CD4-positive, CD25-positive, alpha-beta regulatory T cell (primary cell): ENCODE results near the gene CNTNAP2. TPM values are rescaled to one million over a fixed set of nuclear protein-coding genes. Genes with fewer than 3 reads are reported as not detected.

Source experiments
- ATAC-seq, 2 donors: fragments of 150-1000 bp; cut with Tn5 transposase; one replicate each; pipeline ENCODE4 v1.10.0; 2021; ENCODE audit warnings: low read depth in 2 of 2, moderate number of reproducible peaks in 2 of 2, moderate library complexity in 1 of 2
- DNase-seq, 3 donors: peaks; one replicate each; pipeline versions ENCODE4 v3.0.0 to v3.0.0-alpha.2; 2012 to 2022; ENCODE audit warnings: mixed read lengths in 1 of 3
- H3K27ac ChIP-seq: one replicate; pipeline ENCODE4 v1.7.0; 2013; ENCODE audit warnings: mild to moderate bottlenecking, low read length; ENCODE audit not compliant: insufficient read depth, poor library complexity, severe bottlenecking
- H3K27me3 ChIP-seq: one replicate; pipeline ENCODE4 v1.7.0; 2013; ENCODE audit warnings: low read length; ENCODE audit not compliant: control insufficient read depth, insufficient read depth
- H3K36me3 ChIP-seq: one replicate; pipeline ENCODE4 v1.7.0; 2013; ENCODE audit warnings: mild to moderate bottlenecking, low read length, moderate library complexity; ENCODE audit not compliant: control insufficient read depth, insufficient read depth
- H3K4me1 ChIP-seq: 2 replicates; pipeline ENCODE4 v1.7.0; 2013; ENCODE audit warnings: mild to moderate bottlenecking, low read length; ENCODE audit not compliant: insufficient read depth, control insufficient read depth, poor library complexity, severe bottlenecking
- H3K4me3 ChIP-seq: one replicate; pipeline ENCODE4 v1.7.0; 2013; ENCODE audit warnings: low read depth, mild to moderate bottlenecking, low read length, moderate library complexity
- H3K9me3 ChIP-seq, 2 experiments: 1 replicate in 1 of 2; 2 replicates in 1 of 2; pipeline ENCODE4 v1.7.0; 2013; ENCODE audit warnings: low read length in 2 of 2, mild to moderate bottlenecking in 1 of 2, moderate library complexity in 1 of 2; ENCODE audit not compliant: control insufficient read depth in 2 of 2
- H3K27ac Mint-ChIP-seq, 3 donors: one replicate each; pipeline ENCODE4 v1.8.0; 2020 to 2022; ENCODE audit warnings: mild to moderate bottlenecking in 3 of 3, mixed read lengths in 3 of 3, moderate library complexity in 2 of 3
- H3K27me3 Mint-ChIP-seq: one replicate; pipeline ENCODE4 v1.8.0; 2022; ENCODE audit warnings: mild to moderate bottlenecking, mixed read lengths
- H3K36me3 Mint-ChIP-seq: one replicate; pipeline ENCODE4 v1.8.0; 2020; ENCODE audit warnings: mixed read lengths
- H3K4me1 Mint-ChIP-seq, 4 donors: one replicate each; pipeline ENCODE4 v1.8.0; 2020 to 2022; ENCODE audit warnings: mixed read lengths in 4 of 4, mild to moderate bottlenecking in 1 of 4
- H3K4me3 Mint-ChIP-seq, 4 donors: one replicate each; pipeline ENCODE4 v1.8.0; 2020 to 2022; ENCODE audit warnings: mild to moderate bottlenecking in 4 of 4, mixed read lengths in 4 of 4, moderate library complexity in 3 of 4
- H3K9me3 Mint-ChIP-seq, 7 donors: one replicate each; pipeline ENCODE4 v1.8.0; 2020 to 2022; ENCODE audit warnings: mixed read lengths in 7 of 7, mild to moderate bottlenecking in 3 of 7, moderate library complexity in 2 of 7
- polyA plus RNA-seq, 4 donors: library from polyadenylated mRNA; unstranded; fragments of 300-500 nt; fragmentation: Illumina TruSeq; gene quantifications; one replicate each; pipeline ENCODE4 v1.2.3, GENCODE V29; 2021
- total RNA-seq: library from RNA; stranded (reverse); gene quantifications from one replicate; pipeline ENCODE4 v1.2.3, GENCODE V29; 2022

Gene CNTNAP2
- total and polyA plus RNA-seq, 5 donors from 2014 or later: 0.02 to 0.15 TPM; not detected in 3

DNA sequence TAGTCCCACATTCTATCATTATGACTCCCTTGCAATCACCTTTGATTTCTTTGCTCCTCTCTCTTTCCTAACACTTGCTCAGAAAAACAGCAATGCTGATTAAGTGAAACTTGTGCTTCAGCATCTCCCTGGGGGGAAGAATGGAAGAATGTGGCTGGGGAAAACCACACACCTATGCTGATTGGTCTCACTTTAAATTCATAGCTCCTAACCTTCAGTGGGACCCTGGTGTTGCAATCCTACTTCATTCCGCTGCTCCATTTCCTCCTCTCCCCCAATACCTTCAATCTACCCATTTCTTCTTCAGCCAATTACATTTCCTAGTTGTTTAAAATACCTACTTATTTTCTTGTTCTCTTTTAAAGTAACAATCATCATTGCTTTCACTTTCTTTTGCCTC lies 1307.3 kb downstream of the CNTNAP2 start:
- Mint-ChIP-seq H3K27me3 (no peaks in the 10 kb centered on the region), H3K4me1 (no peaks in the 10 kb centered on the region), H3K36me3 (no peaks in the 10 kb centered on the region), H3K4me3 (no peak overlapping the region), H3K9me3 (peaks cover 0 to 10% (median 3%) of the 10 kb centered on the region in 7 donors), H3K27ac (no peak overlapping the region)
- Histone ChIP-seq H3K4me1 (no peaks in the 10 kb centered on the region), H3K27ac (no peak overlapping the region), H3K4me3 (no peak overlapping the region), H3K36me3 (no peaks in the 10 kb centered on the region), H3K9me3 (peaks cover 0 to 3% of the 10 kb centered on the region in 2 experiments), H3K27me3 (no peaks in the 10 kb centered on the region)
- DNase-seq (no peak), ATAC-seq (no peak)

DNA sequence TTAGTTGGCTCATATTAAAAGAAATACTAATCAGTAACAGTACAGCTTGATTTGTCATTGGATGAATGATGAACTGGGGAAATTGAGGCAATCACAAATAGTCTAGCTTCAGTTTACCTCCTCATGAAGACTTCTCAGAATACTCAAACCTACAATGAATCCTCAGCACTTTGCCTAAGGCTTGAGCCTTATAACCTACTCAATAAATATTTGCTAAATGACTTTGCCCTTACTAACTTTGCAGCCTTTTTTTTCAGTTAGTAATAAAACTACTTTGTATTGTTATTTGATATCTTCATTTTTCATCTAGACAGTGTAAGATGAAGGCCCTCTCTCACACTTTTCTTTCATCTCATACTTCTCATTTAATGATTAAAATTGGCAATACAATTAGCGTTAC lies 1311.5 kb downstream of the CNTNAP2 start:
- no peaks in the 10 kb centered on the region for H3K27me3 ChIP-seq
- Mint-ChIP-seq H3K36me3 (no peaks in the 10 kb centered on the region), H3K4me1 (no peaks in the 10 kb centered on the region), H3K4me3 (no peak overlapping the region), H3K9me3 (peaks cover 4 to 38% (median 9%) of the 10 kb centered on the region in 7 donors), H3K27me3 (no peaks in the 10 kb centered on the region), H3K27ac (no peak overlapping the region)
- no peak overlapping the region for H3K27ac ChIP-seq
- no peaks in the 10 kb centered on the region for H3K4me1 ChIP-seq
- no peak for ATAC-seq
- DNase-seq: no peak
- H3K36me3 ChIP-seq: no peaks in the 10 kb centered on the region
- no peak overlapping the region for H3K4me3 ChIP-seq
- peaks cover 0 to 8% of the 10 kb centered on the region in 2 experiments for H3K9me3 ChIP-seq

- Histone ChIP-seq H3K4me1 (no peaks in the 10 kb centered on the region), H3K27ac (no peak overlapping the region), H3K4me3 (no peak overlapping the region), H3K9me3 (peaks cover 0 to 9% of the 10 kb centered on the region in 2 experiments), H3K27me3 (no peaks in the 10 kb centered on the region), H3K36me3 (no peaks in the 10 kb centered on the region)
- Mint-ChIP-seq H3K4me3 (no peak overlapping the region), H3K4me1 (no peaks in the 10 kb centered on the region), H3K36me3 (no peaks in the 10 kb centered on the region), H3K27ac (no peak overlapping the region), H3K27me3 (no peaks in the 10 kb centered on the region), H3K9me3 (peaks cover 5 to 45% (median 9%) of the 10 kb centered on the region in 7 donors)
- ATAC-seq (no peak), DNase-seq (no peak)
These were observed 1313.4 kb downstream of the CNTNAP2 start for GRCh38 chr7:147429961-147430360.

DNA sequence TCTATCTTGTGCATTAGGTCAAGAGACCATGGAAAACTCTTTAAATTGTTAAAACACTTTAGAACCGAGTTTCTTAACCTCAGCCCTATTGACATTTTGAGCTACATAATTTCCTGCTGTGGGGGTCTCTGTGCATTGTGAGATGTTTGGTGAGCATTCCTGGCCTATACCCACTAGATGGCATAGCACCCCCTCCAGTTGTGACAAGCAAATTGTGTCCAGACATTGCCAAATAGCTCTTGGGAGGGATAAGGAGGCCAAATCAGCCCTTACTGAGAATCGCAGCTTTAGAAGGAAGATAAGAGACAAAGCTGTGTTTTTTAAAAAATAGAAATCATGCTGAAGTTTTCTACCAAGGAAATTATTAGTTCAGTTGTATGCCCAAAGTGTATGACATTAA lies 1315.5 kb downstream of the CNTNAP2 start:
- no peaks in the 10 kb centered on the region for H3K4me1 Mint-ChIP-seq
- H3K4me3 ChIP-seq: no peak overlapping the region
- H3K27ac ChIP-seq: no peak overlapping the region
- peaks cover 3 to 41% (median 6%) of the 10 kb centered on the region in 7 donors for H3K9me3 Mint-ChIP-seq
- no peaks in the 10 kb centered on the region for H3K36me3 ChIP-seq
- no peak overlapping the region for H3K4me3 Mint-ChIP-seq
- no peak overlapping the region for H3K27ac Mint-ChIP-seq
- no peak for ATAC-seq
- H3K27me3 Mint-ChIP-seq: no peaks in the 10 kb centered on the region
- H3K9me3 ChIP-seq: peaks cover 0 to 6% of the 10 kb centered on the region in 2 experiments
- H3K27me3 ChIP-seq: no peaks in the 10 kb centered on the region
- H3K36me3 Mint-ChIP-seq: no peaks in the 10 kb centered on the region
- DNase-seq: no peak
- no peaks in the 10 kb centered on the region for H3K4me1 ChIP-seq

GRCh38 chr7:147432576-147432975 lies 1316.0 kb downstream of the CNTNAP2 start:
- H3K9me3 Mint-ChIP-seq: peaks cover 3 to 37% (median 6%) of the 10 kb centered on the region in 7 donors
- H3K27ac Mint-ChIP-seq: no peak overlapping the region
- H3K4me1 Mint-ChIP-seq: no peaks in the 10 kb centered on the region

DNA sequence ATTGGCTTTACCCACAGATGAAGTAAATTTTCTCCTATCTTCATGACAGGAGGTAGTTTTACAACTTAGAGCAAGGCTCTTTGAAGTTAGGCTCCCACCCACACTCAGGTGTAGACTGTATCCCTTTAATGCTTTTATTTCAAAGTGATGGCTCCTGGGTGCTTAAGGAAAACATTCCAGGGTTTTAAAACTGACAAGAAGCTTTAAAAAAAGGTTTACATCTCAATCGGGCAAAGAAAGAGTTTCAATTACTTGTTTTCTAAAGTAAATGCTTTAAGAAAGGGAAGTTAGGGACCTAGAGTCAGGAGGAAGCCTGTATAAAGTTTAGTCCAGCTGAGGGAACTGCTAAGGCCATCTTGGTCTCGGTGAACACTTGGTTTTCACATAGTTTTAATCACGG lies 1320.1 kb downstream of the CNTNAP2 start:
- no peak overlapping the region for H3K4me3 ChIP-seq
- Mint-ChIP-seq H3K27me3 (no peaks in the 10 kb centered on the region), H3K9me3 (peaks cover 5 to 33% (median 10%) of the 10 kb centered on the region in 7 donors), H3K36me3 (no peaks in the 10 kb centered on the region), H3K27ac (no peak overlapping the region), H3K4me3 (no peak overlapping the region), H3K4me1 (no peaks in the 10 kb centered on the region)
- ATAC-seq (no peak), DNase-seq (no peak)
- H3K36me3 ChIP-seq: no peaks in the 10 kb centered on the region
- H3K27me3 ChIP-seq: no peaks in the 10 kb centered on the region
- no peaks in the 10 kb centered on the region for H3K4me1 ChIP-seq
- H3K9me3 ChIP-seq: peaks cover 0 to 5% of the 10 kb centered on the region in 2 experiments
- no peak overlapping the region for H3K27ac ChIP-seq

More at GRCh38 chr7:147432576-147432975, 1316.0 kb downstream of the CNTNAP2 start:
- H3K9me3 ChIP-seq: peaks cover 0 to 6% of the 10 kb centered on the region in 2 experiments
- Mint-ChIP-seq H3K36me3 (no peaks in the 10 kb centered on the region), H3K27me3 (no peaks in the 10 kb centered on the region), H3K4me3 (no peak overlapping the region)
- no peak overlapping the region for H3K4me3 ChIP-seq
- no peak for DNase-seq
- no peak for ATAC-seq
- H3K4me1 ChIP-seq: no peaks in the 10 kb centered on the region
- no peaks in the 10 kb centered on the region for H3K27me3 ChIP-seq
- H3K36me3 ChIP-seq: no peaks in the 10 kb centered on the region
- no peak overlapping the region for H3K27ac ChIP-seq

DNA sequence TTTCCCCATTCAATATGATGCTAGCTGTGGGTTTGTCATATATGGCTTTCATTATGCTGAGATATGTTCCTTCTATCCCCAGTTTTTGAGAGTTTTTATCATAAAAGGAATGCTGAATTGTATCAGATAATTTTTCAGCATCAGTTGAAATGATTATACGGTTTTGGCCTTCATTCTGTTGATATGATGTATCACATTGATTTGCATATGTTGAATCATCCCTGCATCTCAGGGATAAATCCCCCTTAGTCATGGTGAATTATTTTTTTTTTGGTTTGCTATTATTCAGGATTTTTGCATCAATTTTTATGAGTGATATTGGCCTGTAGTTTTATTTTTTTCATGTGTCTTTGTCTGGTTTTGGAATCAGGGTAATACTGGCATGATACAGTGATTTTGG lies 1321.6 kb downstream of the CNTNAP2 start:
- Histone ChIP-seq H3K36me3 (no peaks in the 10 kb centered on the region), H3K27me3 (no peaks in the 10 kb centered on the region), H3K27ac (no peak overlapping the region), H3K4me1 (no peaks in the 10 kb centered on the region), H3K9me3 (peaks cover 0 to 8% of the 10 kb centered on the region in 2 experiments), H3K4me3 (no peak overlapping the region)
- no peak for ATAC-seq
- H3K27me3 Mint-ChIP-seq: no peaks in the 10 kb centered on the region
- DNase-seq: no peak
- H3K4me3 Mint-ChIP-seq: no peak overlapping the region
- H3K9me3 Mint-ChIP-seq: peaks cover 3 to 29% (median 8%) of the 10 kb centered on the region in 7 donors
- no peaks in the 10 kb centered on the region for H3K36me3 Mint-ChIP-seq
- no peaks in the 10 kb centered on the region for H3K4me1 Mint-ChIP-seq
- no peak overlapping the region for H3K27ac Mint-ChIP-seq

DNA sequence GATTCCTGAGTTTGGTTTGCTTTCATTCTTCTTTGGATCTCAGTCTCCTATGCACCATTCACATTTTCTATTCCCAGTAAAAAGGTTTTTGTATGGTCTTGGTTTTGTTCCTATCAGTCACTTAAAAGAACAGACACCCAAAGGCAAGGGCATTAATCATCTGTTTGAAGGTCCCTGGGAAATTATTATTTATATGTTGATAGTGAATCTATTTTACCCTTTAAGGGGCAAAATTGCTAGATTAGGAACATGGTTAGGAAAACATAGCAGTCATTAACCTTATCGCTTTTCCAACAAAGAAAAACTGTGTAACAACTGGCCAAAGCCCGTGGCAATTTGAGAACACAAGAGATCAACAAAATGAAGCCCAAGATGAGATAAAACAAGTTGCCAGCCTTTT lies 1327.3 kb downstream of the CNTNAP2 start:
- H3K27ac Mint-ChIP-seq: no peak overlapping the region
- peaks cover 3 to 22% (median 9%) of the 10 kb centered on the region in 7 donors for H3K9me3 Mint-ChIP-seq
- H3K4me1 Mint-ChIP-seq: no peaks in the 10 kb centered on the region
- H3K27me3 Mint-ChIP-seq: no peaks in the 10 kb centered on the region
- Histone ChIP-seq H3K27me3 (no peaks in the 10 kb centered on the region), H3K36me3 (no peaks in the 10 kb centered on the region), H3K9me3 (peaks cover 0 to 12% of the 10 kb centered on the region in 2 experiments), H3K27ac (no peak overlapping the region), H3K4me1 (no peaks in the 10 kb centered on the region), H3K4me3 (no peak overlapping the region)
- H3K36me3 Mint-ChIP-seq: no peaks in the 10 kb centered on the region
- no peak overlapping the region for H3K4me3 Mint-ChIP-seq
- DNase-seq: no peak
- no peak for ATAC-seq
